GM19239 (cell line): ENCODE results near the gene ABHD2.

ENCODE experiments used
- DNase-seq: peaks from one replicate; pipeline ENCODE4 v3.0.0; 2011; ENCODE audit warnings: low spot score; ENCODE audit not compliant: insufficient read length
- FAIRE-seq: peaks from 2 replicates; lab custom pipeline; 2011; peaks lifted over from hg19 to GRCh38; lab: Jason Lieb, UNC

Gene ABHD2

GRCh38 chr15:89184357-89184756 is 96.1 kb downstream of the ABHD2 start:
- FAIRE-seq: no peak
- no peak for DNase-seq

- no peak for FAIRE-seq
- DNase-seq: no peak
These were observed 96.8 kb downstream of the ABHD2 start for GRCh38 chr15:89184886-89185526.

GRCh38 chr15:89186803-89187202 is 98.5 kb downstream of the ABHD2 start:
- no peak for DNase-seq
- no peak for FAIRE-seq

- FAIRE-seq (no peak), DNase-seq (no peak)
These were observed 99.2 kb downstream of the ABHD2 start for GRCh38 chr15:89187301-89187985.

GRCh38 chr15:89187986-89188514 is 99.8 kb downstream of the ABHD2 start:
- DNase-seq: no peak
- FAIRE-seq: no peak

GRCh38 chr15:89192136-89192535 is 103.9 kb downstream of the ABHD2 start:
- no peak for FAIRE-seq

GRCh38 chr15:89192766-89193165 is 104.5 kb downstream of the ABHD2 start:
- FAIRE-seq (no peak), DNase-seq (no peak)

More at GRCh38 chr15:89192136-89192535, 103.9 kb downstream of the ABHD2 start:
- DNase-seq: no peak

- DNase-seq (no peak), FAIRE-seq (no peak)
These were observed 106.4 kb downstream of the ABHD2 start for GRCh38 chr15:89194608-89195007.

- FAIRE-seq (no peak), DNase-seq (no peak)
These were observed 107.6 kb downstream of the ABHD2 start for GRCh38 chr15:89195836-89196235.

- FAIRE-seq (no peak), DNase-seq (no peak)
These were observed 108.0 kb downstream of the ABHD2 start for GRCh38 chr15:89196241-89196640.

GRCh38 chr15:89196994-89197393 is 108.7 kb downstream of the ABHD2 start:
- DNase-seq (no peak), FAIRE-seq (no peak)

GRCh38 chr15:89197503-89197971 is 109.3 kb downstream of the ABHD2 start:
- no peak for DNase-seq
- FAIRE-seq: no peak

- FAIRE-seq (no peak), DNase-seq (no peak)
These were observed 109.9 kb downstream of the ABHD2 start for GRCh38 chr15:89198196-89198595.

GRCh38 chr15:89198934-89199333 is 110.7 kb downstream of the ABHD2 start:
- no peak for DNase-seq

GRCh38 chr15:89199746-89200145 is 111.5 kb downstream of the ABHD2 start:
- DNase-seq (no peak), FAIRE-seq (no peak)

More at GRCh38 chr15:89198934-89199333, 110.7 kb downstream of the ABHD2 start:
- FAIRE-seq: no peak

- FAIRE-seq: no peak
These were observed 111.9 kb downstream of the ABHD2 start for GRCh38 chr15:89200182-89200581.

GRCh38 chr15:89201465-89202005 is 113.3 kb downstream of the ABHD2 start:
- DNase-seq (no peak), FAIRE-seq (no peak)

More at GRCh38 chr15:89200182-89200581, 111.9 kb downstream of the ABHD2 start:
- DNase-seq: no peak

GRCh38 chr15:89203705-89204273 is 115.5 kb downstream of the ABHD2 start:
- DNase-seq (no peak), FAIRE-seq (no peak)

GRCh38 chr15:89205991-89206585 is 117.8 kb downstream of the ABHD2 start:
- DNase-seq: no peak
- no peak for FAIRE-seq

GRCh38 chr15:89206908-89207331 is 118.7 kb downstream of the ABHD2 start:
- DNase-seq: peak; percentile 81
- FAIRE-seq: peak; percentile 66
